HG02981 (cell line): Measurements from ENCODE around the gene PRDM16.

ENCODE experiments used
- ATAC-seq: cut with Tn5 transposase; IDR thresholded peaks from one replicate; pipeline ENCODE4 v1.9.1; 2021; ENCODE audit warnings: mild to moderate bottlenecking, moderate library complexity; ENCODE audit not compliant: unreplicated experiment

The PRDM16 gene

GRCh38 chr1:3219005-3219790 lies 150.2 kb downstream of the PRDM16 start:
- no peak for ATAC-seq

DNA sequence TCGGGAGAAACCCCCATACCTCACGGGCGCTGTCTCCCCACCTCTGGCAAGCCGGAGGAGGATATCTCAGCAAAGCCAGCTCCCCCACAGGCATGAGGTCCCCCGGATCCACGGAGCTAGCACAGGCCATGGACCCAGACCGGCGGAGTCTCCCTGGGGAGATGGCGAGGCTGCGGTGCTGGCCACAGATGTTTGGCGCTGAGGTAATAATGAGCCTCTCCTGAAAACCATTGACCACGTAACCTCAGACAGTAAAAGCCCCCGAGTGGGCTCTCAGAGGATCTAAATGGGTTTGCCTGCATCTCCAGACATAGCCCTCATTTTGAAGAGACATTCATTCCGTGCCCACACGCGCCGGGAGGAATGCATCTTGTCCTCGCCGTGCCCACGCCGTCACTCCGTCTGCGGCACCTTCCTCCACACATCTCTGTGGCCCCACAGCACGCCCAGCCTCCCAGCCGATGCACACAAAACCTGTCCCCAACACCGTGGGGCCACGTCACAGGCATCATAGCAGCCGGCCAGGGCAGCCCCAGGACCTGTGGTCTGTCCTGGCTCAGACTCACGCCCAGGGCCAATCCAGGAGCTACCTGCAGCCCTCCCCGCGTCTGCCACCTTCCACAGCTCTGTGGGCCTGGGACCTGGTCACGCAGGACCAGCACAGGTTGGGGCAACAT lies 150.9 kb downstream of the PRDM16 start:
- ATAC-seq: no peak

DNA sequence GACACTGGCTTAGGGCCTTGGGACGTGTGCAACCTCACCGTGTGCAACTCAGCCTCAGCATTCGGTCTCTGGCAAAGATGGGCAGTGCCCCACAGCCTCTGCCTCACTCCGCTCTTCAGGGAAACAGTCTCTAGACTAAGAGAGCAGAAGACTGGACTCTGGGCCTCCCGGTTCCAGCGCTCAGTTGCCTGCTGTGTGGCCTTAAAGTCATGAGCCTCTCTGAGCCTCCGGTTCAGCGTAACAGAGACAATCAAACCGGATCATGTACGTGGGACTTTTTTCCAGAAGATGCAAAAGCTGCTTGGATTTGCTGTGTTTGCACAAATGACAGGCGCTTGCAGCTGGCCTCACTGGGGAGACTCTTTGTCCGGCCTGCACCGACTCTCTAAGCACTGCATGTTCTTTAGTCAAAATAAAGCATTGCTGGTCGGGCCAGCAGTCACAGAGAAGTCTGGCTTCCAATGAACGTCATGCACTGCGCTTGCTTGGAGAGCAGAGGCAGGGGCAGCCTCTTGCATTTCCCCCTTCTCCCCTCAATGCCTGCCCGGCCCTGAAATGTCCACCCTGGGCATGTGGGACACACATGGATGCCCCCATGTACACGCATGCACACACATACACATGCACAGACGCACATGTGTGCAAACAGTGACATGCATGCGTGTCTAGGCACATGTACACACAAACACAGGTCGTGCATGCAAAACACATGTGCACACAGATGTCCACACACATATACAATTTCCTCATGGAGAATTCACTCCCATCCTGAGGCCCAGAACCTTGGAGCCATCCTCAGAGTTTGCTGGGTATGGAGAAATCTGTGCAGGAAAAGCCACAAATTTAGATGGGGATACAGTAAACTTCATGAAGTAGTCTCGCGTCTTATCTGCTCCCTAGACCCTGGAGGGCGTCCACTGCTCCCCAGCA lies 152.4 kb downstream of the PRDM16 start:
- no peak for ATAC-seq

DNA sequence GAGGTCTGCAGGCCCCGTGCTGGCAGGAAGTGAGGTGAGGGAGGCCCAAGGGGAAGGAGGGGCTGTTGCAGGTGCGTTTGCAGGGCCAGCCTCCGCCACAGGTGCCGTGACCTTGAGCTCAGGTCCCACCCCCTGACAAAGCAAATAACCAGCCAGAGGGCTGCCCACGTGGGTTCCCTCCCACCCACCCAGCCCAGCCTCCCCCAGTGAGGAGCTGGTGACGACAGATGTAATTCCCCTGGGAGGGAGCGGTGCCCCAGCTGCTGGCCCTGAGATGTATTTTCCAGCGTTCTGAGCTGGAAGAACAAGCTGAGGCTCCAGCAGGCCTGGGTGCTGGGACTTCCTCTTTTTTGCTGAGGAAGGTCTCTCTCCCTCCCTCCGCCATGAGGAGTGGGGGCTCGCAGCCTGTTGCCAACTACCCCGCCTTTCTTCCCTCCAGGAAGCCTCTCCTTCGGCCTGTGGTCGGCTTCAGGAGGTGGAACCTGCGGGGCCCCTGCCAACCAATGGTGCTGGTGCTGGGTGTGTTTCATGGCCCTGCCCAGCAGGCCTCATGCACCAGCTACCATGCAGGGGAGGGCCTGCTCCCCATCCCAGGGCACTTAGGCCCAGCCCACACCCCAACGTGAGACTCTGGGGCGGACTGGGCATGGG lies 153.2 kb downstream of the PRDM16 start:
- ATAC-seq: no peak

DNA sequence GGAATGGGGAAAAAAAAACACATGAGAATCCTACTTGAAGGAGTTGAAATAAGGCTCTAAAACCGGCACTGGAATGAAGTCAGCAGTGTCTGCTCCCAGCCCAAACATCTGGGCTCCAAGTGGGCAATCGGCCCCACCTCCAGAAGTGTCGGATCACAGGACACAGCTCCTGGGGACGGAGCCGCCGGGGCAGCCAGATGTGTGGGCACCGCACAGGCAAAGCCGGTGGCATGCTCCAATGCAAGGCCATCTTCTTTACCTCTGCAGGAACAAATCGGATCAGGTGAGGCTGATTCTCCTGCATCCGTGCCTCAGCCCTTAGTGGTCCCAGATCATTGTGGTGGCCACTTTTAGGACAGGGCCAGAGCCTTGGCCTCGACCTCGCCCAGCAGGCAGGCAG lies 156.7 kb downstream of the PRDM16 start:
- no peak for ATAC-seq

DNA sequence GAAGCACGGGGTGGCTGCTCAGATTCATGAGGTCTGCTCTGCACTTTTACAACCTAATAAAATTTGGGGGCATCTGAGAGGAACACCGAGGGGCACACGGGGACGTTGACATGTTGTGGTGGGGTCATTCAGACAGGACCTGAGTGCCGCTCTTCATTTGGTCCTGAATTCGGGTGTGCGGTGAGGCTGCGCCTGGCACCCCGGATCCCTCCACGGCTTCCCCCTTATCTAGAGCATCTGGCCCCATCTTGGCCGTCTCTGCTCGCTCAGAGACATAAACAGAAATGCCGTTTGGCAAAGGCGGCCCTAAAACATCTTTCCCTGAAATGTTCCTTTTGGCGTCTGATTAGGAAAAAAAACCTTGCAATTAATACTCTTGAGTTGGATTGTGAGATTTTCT lies 157.2 kb downstream of the PRDM16 start:
- ATAC-seq: no peak

GRCh38 chr1:3226701-3227350 lies 157.8 kb downstream of the PRDM16 start:
- ATAC-seq: no peak

GRCh38 chr1:3227351-3227704 lies 158.3 kb downstream of the PRDM16 start:
- no peak for ATAC-seq

- ATAC-seq: no peak
Measured at GRCh38 chr1:3227893-3228292, 158.9 kb downstream of the PRDM16 start.

DNA sequence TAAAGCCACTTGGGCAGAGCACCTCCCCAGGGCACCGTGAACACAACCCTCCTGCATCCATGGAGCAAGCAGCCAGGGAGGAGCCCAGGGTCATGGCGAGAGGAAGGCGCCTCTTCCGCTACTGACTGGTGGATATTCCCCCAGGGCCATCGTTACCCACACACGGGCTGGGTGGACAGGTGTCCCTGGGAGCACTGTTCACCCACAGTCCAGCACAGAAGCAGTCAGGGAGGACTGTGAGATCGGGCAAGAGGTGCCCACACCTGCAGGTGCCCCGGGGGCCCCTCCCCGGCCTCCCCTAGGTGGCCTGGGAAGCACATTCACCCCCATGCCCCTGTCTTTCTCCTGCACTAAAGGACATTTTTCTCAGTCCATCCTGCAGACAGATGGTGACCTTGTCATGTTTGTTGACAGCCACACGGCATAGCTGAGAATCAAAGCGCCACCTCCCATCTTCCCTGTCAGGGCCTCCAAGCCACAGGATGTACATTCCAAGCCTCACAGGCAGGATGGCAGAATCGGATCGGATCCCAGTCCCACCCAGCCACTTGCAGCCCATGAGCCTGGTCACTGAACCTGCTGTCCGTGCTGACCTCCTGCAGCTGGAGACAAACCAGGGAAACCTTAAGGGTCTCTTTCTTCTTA lies 160.2 kb downstream of the PRDM16 start:
- ATAC-seq: no peak

DNA sequence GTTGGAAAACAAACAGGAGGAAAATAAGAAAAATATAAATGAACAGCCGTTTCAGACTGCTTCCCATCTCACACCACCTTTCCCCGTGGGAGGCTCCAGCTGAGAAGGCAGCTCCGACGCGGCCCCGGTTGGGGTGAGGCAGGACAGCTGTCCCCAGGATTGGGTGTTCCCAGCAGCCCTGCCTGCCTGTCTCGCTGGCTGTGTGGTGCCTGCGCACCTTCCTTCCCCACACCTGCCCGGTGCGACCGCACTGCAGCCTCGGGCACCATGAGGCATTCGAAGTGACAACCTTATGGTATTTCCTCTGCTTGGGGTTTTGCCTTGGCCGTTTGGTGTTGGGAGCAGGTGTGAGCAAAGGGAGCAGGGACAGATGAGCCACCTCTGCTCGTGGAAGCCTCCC lies 161.6 kb downstream of the PRDM16 start:
- ATAC-seq: no peak

DNA sequence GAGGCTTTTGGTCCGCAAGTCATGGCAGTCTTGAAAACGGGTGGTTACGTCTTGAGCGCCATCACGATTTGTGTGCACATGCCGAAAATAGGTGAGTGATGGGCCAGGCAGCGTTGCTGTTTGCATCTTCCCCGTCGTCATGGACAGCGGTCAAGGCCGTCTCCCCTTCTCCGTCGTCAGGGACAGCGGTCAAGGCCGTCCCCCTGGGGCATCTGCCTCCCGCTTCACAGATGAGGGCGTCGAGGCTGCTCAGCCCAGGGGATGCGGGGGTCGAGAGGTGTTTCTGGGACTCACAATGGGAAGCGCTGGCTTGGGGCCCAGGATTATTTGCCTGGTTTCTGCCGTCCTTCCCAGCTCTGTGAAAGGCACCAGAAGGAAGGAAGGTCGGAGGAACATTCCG lies 162.2 kb downstream of the PRDM16 start:
- ATAC-seq: no peak

DNA sequence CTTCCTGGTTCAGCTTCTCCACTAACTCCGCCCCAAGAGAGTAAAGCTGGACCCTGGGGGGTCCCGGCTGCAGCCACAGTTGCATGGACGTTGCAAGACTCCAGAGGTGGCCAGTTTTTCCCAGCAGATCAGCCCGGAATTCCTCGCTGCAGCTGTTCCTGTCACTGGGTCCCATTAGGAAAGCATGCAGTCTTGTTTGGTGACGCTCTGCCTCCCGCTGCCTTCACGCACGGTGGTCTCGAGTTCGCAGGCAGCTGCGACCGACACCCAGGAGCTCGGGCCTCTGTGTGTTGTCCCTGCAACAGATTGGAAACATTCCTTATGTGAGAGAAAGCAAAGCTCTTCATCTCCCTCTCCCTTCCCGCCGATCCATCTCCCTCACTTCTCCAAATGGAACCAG lies 162.8 kb downstream of the PRDM16 start:
- ATAC-seq: no peak

DNA sequence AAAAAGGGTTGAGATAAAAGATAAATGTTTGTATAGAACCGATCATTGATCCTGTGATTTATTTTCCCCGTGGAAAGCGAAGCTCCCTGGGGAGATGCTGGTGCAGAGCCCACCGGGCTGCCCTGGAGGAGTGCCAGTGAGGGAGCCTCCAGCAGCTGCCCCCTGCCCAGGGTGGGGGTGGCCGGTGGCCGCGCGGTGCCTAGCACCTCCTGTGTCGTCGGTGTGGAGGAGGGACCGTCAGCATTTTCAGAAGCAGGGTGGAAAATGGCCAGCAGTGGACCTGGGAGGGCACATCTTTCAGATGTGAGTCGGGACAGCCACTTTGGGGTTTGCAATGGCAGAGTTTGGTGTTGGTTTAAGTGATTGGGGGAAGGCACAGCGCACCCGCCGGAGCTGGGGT lies 164.0 kb downstream of the PRDM16 start:
- ATAC-seq: no peak

DNA sequence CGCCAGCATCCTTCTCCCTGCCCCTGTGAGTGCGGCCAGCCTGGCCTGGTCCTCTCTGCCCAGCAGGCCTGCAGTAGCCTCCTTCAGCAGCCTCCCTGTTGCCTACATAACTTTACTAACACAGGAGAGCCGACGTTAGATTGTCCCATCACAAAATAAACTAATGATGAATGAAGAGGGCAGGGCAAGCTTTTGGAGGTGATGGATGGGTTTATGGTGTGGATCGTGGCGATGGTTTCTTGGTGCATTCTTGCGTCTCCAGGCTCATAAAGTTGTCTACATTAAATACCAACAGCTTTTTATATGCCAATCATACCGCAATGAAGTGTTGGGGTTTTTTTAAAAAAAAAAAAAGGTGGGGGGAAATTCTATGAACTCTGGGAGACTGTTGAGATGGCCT lies 164.5 kb downstream of the PRDM16 start:
- ATAC-seq: no peak

DNA sequence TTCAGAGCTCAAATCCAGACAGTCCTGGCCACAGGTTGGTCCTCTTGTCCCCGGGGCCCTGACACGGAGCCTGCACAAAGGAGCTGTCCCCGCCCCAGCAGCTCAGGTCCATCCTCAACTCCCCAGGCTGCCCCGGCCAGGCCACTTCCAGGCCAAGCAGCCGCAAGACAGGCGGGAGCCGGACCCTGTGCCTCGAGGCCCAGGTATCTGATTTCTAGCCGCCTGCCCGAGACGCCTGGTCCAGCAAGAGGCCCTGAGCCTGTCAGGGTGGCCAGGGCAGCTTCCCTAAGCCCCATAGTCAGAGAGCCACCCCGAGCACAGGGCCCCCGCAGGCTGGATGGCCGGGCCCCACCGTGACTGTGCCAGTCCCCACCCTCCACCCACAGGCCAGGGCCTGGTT lies 165.3 kb downstream of the PRDM16 start:
- no peak for ATAC-seq

GRCh38 chr1:3234956-3235355 lies 166.0 kb downstream of the PRDM16 start:
- no peak for ATAC-seq

- ATAC-seq: no peak
Measured at GRCh38 chr1:3235496-3235895, 166.5 kb downstream of the PRDM16 start.

DNA sequence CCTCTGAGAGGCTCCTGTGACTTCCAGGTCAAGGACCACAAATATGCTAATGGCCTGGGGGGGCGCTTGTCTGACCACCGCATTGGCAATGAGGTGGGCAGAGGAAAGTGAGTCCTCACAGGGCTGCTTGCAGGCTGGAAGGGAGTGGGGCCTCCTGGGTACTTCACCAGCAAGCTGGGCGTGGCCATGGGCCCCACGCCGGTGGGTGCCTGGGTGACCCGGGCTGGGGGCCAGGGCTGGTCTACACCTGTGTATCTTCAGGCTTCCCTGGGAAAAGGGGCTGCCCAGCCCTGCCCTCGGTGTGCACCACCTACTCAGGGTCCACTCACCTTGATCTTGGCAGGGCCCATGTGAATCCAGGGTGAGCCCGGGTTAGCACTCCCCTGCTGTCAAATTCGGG lies 167.4 kb downstream of the PRDM16 start:
- ATAC-seq: no peak

- ATAC-seq: no peak
Measured at GRCh38 chr1:3236955-3237354, 168.0 kb downstream of the PRDM16 start.
